GM18517 (cell line): ENCODE results near the gene CELF2.

ENCODE experiments used
- ATAC-seq: cut with Tn5 transposase; IDR thresholded peaks from one replicate; pipeline ENCODE4 v1.9.1; 2021; ENCODE audit warnings: mild to moderate bottlenecking, moderate library complexity; ENCODE audit not compliant: unreplicated experiment

The CELF2 gene

DNA sequence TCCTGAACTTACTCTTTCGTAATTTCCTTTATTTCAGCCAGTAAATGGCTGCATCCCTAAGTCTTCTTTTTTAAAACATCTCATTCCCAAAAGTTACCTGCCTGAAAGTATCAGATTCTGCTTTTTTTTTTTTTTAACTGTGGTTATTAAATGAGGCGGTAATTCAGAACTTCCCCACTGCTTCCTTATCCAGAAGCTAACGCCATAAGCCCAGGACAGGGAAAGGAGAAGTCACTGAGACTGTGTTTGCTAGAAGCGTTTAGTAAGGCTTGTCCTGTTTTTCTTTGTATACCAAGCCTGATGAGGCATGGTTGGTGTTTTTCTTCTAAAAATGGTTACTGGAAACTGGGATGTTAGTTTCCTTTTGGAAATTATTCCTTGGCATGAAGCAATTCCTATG is 197.8 kb downstream of the CELF2 start:
- no peak for ATAC-seq

- ATAC-seq: no peak
These were observed 199.8 kb downstream of the CELF2 start for GRCh38 chr10:11217521-11217920.

DNA sequence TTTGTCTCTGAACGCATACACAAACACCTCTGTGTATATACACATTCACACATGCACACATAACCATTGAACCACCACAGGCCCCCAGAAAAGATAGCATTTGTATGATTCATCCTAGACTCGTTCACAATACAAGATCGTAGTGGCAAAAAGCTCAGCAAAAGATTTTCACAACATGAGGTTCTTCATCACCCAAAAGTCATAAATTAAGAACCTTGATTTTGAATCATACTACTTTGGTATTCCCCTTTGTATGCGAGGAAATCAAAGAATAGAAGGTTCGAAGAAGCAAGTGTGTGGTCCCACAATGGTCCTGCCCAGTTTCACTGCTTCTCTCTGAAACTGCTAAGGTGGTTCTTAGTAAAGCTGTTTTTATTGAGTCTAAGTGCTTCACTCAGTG is 200.7 kb downstream of the CELF2 start:
- no peak for ATAC-seq

GRCh38 chr10:11219431-11219830 is 201.8 kb downstream of the CELF2 start:
- ATAC-seq: no peak

GRCh38 chr10:11223081-11223480 is 205.4 kb downstream of the CELF2 start:
- ATAC-seq: no peak

DNA sequence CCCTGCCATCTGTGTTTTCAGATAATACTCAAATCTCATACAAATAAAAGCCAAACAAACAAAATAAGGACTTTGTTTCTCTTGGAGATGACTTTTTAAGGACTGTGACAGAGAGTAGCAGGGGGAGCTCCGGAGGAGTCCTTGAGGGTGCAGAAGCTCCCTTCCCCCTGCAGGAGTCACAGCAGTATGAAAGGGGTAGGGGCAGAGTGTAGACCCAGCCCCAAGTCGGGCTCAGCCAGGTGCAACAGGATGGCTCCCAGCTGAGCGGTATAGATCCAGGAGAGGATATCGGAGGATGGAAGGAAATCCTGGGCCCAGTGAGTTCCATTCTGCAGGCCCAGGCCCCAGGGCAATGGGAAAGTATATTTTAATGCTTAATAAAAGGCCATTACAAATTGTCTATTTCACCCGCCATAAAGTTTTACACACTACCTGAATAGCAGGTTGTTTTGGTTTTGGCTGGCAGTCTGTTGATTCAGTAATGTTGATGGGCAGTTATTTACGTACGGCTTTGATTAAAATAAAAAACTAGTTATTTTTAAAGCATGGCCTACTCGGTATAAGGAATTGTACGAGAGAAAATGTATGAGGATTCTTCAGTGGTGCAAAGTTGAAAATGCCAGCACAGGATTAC is 206.0 kb downstream of the CELF2 start:
- no peak for ATAC-seq

- ATAC-seq: no peak
These were observed 206.6 kb downstream of the CELF2 start for GRCh38 chr10:11224321-11224720.

DNA sequence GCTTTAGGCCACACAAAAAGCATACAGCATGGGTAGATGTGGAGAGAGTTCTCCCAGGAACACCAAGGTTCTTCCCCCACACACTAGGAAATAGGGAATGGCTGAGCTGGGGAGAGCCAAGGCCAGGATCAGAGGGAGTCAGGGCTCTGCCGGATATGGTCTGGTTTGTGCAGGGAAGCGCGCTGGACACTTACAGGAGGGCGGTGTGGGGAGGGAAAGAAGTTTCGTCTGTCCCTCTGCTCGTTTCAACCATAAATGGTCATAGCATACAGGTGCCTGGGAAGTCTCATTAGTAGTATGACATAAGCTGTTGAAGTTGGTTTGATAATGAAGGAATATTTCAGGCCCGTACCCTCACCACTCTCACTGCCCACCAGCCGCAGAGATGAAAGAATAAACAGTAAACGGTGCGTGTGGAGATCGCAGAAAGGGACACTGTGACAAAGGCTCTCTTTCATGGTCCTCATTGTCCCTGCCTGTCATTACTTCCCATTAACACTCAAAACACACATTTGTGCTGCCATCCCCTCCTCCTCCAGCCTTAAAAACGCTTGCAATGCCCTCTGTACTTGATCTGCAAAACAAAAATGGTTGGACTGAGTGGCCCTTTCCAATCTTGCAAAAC is 207.2 kb downstream of the CELF2 start:
- no peak for ATAC-seq

GRCh38 chr10:11225935-11226334 is 208.3 kb downstream of the CELF2 start:
- peak; percentile 46 for ATAC-seq

DNA sequence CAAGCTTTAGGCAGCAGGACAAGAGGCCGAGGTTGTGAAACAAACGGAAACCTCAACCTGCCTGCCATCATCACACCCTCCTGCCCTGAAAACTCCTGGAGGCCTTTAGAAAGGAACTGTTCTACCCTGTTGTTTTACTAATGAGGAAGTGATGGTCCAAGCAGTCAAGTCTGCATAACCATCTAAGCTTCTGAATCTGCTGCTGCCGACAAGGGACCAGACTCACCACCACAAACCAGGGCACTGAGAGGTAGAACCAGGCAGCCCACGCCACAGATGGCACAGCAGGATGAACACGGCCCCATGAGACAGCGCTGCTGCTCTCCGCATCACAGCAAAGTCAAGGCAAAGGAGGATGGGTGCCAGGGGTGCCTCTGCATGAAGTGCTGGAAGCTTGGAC is 209.4 kb downstream of the CELF2 start:
- ATAC-seq: no peak

- no peak for ATAC-seq
These were observed 212.2 kb downstream of the CELF2 start for GRCh38 chr10:11229893-11230292.

DNA sequence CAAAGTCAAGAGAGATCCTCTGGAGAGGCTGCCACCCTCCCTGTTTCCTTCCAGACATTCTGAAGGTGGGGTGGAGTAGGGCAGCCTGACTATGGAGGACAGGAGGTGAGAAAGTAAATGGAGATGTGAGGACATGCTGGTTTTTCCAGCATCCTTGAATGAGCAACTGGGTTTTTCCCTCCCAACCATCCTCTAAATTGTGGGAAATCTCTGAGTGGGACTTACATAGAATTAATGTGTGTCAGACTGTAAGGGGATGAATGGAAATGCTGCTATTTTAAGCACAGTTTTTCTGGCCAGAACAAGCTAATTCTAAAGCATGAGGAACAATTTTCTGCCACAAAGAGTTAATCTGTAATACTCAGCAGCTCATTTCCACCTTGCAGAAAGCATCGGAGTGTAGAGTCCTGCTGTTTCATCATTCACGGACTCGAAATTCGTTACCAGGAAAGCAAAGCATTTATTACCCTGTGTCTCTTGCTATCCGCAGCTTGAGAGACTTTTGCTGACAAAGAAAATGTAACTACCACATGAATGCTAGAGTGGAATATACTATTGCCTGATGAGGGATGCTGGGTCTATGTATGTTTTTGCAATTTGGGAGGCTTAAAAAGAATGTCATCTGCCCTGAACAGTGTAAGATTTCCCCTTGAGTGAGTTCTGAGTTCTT is 213.0 kb downstream of the CELF2 start:
- ATAC-seq: no peak

GRCh38 chr10:11231285-11231684 is 213.6 kb downstream of the CELF2 start:
- no peak for ATAC-seq

DNA sequence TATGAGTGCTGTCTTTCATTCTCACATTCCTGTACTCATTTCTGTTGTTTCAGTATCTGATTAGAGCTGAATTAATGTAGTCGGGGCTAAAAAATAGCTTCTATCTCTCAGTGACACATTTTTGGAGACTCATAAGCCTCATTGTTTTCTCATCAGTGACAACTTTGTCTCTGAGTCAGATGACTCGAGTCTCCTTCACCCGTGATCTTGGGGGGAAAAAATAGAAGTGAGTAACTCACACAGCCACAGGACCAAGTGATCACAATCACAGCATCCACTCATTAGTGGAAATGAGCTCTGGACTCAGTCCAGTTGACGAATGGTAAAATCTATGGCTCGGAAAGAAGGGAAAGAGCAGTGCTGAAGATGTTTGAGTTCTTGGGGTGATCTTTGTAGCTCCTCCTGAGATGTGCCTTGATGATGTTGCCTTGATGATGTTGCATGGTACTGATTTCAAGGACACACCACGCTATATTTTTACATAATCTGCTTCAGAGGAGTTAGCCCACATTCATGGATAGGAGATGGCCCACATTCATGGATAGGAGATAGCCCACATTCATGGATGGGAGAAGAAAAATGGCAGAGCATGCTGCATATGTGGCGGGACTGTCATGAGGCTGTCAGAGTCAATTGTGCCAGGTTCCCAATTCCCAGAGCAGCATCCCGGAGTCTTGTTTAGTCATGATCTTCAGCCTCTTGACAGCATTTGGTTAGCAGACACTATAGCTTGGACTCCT is 214.7 kb downstream of the CELF2 start:
- no peak for ATAC-seq

GRCh38 chr10:11234857-11235531 is 217.3 kb downstream of the CELF2 start:
- ATAC-seq: no peak

- ATAC-seq: no peak
These were observed 218.1 kb downstream of the CELF2 start for GRCh38 chr10:11235771-11236170.

- peak; percentile 82 for ATAC-seq
These were observed 218.6 kb downstream of the CELF2 start for GRCh38 chr10:11236234-11236633.

- no peak for ATAC-seq
These were observed 219.9 kb downstream of the CELF2 start for GRCh38 chr10:11237571-11237970.

GRCh38 chr10:11238893-11239292 is 221.2 kb downstream of the CELF2 start:
- ATAC-seq: no peak

DNA sequence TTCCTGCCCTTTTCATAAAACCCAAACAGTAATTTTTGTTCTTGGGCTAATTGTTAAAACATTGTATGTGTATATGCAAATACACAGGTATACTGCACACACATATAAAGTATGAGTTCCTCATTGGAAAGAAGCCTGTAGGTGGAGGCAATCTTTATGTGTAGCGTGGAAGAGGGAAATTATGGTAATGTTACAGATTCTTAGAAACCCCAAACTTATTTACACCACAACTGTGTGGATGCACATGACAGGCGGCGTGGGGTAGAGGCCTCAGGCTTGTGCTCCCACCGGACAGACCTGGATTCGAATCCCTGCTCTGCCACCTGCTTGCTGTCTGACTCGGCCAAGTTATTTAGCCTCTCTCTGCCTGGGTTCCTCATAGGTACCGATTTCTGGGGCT is 223.0 kb downstream of the CELF2 start:
- no peak for ATAC-seq
